BE2C (cell line): Measurements from ENCODE around the gene TAAR8.
A peak's percentile ranks its signal among the peaks of the same experiment; 100 is the strongest.
"Not testable (repeated sequence)": the region's sequence is repeated elsewhere in the genome, so short reads cannot be mapped to it uniquely, and the experiment has no call there.

Experiments
- DNase-seq: peaks from one replicate; pipeline ENCODE4 v3.0.0-alpha.2; 2020
- H3K27me3 ChIP-seq: fragments of 250-450 bp; sonication (Bioruptor Pico); 2 replicates; pipeline ENCODE4 v1.5.1; 2020; ENCODE audit warnings: mild to moderate bottlenecking
- H3K36me3 ChIP-seq: fragments of 250-450 bp; sonication (Bioruptor Pico); 2 replicates; pipeline ENCODE4 v1.5.1; 2020; ENCODE audit warnings: mild to moderate bottlenecking
- H3K4me1 ChIP-seq: fragments of 250-450 bp; sonication (Bioruptor Pico); 2 replicates; pipeline ENCODE4 v1.5.1; 2020
- H3K4me3 ChIP-seq: 2 replicates; pipeline ENCODE4 v1.5.1; 2011; ENCODE audit warnings: low read depth, low read length
- H3K9me3 ChIP-seq: fragments of 250-450 bp; sonication (Bioruptor Pico); 2 replicates; pipeline ENCODE4 v1.5.1; 2020
- TF ChIP-seq, protein P1 (sequence below): IDR thresholded peaks from 2 replicates; pipeline ENCODE4 v1.5.1; 2012; ENCODE audit warnings: mild to moderate bottlenecking, low read depth, low read length

Gene TAAR8

DNA sequence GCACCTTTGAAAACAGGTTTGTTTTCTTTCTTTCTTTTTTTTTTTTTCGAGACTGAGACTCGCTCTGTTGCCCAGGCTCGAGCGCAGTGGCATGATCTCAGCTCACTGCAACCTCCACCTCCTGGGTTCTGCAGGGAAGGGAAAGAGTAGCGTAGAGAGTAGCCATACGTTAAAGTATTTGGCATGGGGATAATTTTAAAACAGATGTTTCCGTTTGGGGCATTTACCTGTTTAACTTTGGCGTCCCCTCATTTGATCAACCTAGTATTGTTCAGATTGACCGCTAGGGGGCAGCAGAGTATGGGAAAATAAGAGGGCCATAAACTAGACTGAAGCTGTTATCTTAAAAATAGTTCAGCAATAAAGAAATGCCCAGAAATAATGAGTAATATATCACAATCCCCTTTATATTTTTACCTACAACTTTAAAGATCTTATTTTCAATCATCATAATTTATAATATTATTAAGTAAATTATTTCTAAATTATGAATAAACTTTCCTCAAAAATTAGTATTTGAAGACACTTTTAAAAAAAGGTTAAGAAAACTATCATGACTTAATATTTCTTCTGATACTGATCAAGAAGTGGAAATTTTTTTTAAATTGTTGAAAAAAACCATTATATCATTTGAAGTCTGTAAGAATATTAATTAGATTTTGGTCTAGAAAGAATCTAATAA is 22.0 kb upstream of the TAAR8 start:
- DNase-seq = peak; percentile 71

DNA sequence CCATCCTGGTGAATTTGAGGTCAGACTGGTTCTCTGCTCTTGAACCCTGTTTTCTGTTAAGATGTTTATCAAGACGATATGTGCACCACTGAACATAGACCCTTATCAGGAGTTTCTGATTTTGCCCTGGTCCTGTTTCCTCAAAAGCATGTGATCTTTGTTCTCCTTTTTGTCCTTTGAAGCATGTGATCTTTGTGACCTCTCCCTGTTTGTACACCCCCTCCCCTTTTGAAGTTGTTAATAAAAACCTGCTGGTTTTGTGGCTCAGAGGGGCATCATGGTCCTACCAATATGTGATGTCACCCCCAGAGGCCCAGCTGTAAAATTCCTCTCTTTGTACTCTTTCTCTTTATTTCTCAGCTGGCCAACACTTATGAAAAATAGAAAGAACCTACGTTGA is 17.9 kb upstream of the TAAR8 start:
- H3K4me1 ChIP-seq, DNase-seq, H3K36me3 ChIP-seq, H3K9me3 ChIP-seq, H3K4me3 ChIP-seq: not testable (repeated sequence)
- H3K27me3 ChIP-seq = peaks cover 27% of the 10 kb centered on the region

More for the DNA sequence above, 22.0 kb upstream of the TAAR8 start:
- no peaks in the 10 kb centered on the region for H3K9me3 ChIP-seq
- H3K4me1 ChIP-seq = no peaks in the 10 kb centered on the region
- TF ChIP-seq, protein P1, sequence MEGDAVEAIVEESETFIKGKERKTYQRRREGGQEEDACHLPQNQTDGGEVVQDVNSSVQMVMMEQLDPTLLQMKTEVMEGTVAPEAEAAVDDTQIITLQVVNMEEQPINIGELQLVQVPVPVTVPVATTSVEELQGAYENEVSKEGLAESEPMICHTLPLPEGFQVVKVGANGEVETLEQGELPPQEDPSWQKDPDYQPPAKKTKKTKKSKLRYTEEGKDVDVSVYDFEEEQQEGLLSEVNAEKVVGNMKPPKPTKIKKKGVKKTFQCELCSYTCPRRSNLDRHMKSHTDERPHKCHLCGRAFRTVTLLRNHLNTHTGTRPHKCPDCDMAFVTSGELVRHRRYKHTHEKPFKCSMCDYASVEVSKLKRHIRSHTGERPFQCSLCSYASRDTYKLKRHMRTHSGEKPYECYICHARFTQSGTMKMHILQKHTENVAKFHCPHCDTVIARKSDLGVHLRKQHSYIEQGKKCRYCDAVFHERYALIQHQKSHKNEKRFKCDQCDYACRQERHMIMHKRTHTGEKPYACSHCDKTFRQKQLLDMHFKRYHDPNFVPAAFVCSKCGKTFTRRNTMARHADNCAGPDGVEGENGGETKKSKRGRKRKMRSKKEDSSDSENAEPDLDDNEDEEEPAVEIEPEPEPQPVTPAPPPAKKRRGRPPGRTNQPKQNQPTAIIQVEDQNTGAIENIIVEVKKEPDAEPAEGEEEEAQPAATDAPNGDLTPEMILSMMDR = peak; percentile 84
- no peak overlapping the region for H3K4me3 ChIP-seq
- no peaks in the 10 kb centered on the region for H3K36me3 ChIP-seq
- H3K27me3 ChIP-seq = peaks cover 14% of the 10 kb centered on the region

DNA sequence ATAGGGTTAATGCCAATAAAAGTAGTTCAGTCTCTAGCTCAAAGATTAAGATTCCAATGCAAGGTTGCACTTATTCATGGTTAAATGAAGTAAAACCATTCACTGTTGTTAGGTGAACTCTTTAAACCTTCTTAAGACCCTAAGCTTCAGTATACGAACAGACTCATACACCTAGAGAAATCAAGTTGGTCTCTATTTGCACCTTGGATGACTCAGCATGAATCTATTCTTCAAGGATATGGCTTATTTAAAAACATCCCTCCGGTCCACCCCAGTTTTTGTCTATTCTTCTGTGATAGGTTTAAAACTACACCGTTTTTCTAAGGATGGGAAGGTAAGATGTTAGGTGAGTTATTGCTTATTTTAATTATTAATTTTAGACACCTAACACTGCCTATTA is 15.3 kb upstream of the TAAR8 start:
- TF ChIP-seq, protein P1 = no peak
- Histone ChIP-seq H3K4me3 (no peak overlapping the region), H3K36me3 (no peaks in the 10 kb centered on the region), H3K27me3 (peaks cover 48% of the 10 kb centered on the region), H3K4me1 (no peaks in the 10 kb centered on the region), H3K9me3 (no peaks in the 10 kb centered on the region)
- DNase-seq = no peak

DNA sequence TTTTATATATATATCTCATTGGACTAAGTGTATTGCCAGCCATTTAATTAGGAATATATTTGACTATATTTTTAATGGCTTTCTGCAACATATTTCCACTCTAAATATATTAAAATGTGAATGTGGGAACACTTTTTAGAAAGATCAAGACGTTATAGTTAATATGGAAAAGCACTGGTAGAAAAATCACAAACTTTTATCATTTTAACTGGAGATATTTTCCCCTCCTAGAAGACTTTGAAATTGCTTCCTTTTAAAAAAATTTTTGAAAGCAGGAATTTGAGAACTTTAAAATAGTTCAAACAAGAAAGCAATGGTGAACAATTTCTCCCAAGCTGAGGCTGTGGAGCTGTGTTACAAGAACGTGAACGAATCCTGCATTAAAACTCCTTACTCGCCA is 14.5 kb upstream of the TAAR8 start, which contains the start of gene TAAR9:
Gene TAAR9 (plus strand): TSS at position 301 of the 400 bp plus-strand sequence. CDS start 13 bp downstream, at position 314.
- TF ChIP-seq, protein P1 = no peak
- peaks cover 53% of the 10 kb centered on the region for H3K27me3 ChIP-seq
- H3K4me3 ChIP-seq = no peak within 1 kb of the TSS
- no peak for DNase-seq
- no peaks in the 10 kb centered on the region for H3K36me3 ChIP-seq
- no peaks in the 10 kb centered on the region for H3K9me3 ChIP-seq
- no peaks in the 10 kb centered on the region for H3K4me1 ChIP-seq

DNA sequence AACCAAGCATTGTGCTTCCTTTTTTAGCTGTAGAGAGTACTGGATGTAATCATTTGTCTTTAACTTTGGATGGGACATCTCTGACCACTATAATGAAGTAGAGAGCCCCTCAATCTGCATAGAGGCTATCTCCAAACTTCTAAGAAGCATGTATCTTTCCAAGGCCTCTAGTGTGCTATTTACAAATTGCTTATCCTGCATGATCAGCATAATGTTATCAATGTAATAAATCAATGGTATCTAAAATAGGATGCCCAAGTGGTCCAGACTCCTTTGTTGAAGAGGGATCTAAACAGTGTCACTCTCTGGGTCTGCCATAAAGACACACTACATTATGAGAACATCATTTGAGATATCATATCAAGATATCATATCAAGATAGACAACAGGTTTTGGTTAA is 7.6 kb upstream of the TAAR8 start:
- no peaks in the 10 kb centered on the region for H3K9me3 ChIP-seq
- TF ChIP-seq, protein P1 = no peak
- H3K36me3 ChIP-seq = no peaks in the 10 kb centered on the region
- DNase-seq = no peak
- no peaks in the 10 kb centered on the region for H3K4me1 ChIP-seq
- H3K27me3 ChIP-seq = peaks cover 31% of the 10 kb centered on the region
- no peak overlapping the region for H3K4me3 ChIP-seq

DNA sequence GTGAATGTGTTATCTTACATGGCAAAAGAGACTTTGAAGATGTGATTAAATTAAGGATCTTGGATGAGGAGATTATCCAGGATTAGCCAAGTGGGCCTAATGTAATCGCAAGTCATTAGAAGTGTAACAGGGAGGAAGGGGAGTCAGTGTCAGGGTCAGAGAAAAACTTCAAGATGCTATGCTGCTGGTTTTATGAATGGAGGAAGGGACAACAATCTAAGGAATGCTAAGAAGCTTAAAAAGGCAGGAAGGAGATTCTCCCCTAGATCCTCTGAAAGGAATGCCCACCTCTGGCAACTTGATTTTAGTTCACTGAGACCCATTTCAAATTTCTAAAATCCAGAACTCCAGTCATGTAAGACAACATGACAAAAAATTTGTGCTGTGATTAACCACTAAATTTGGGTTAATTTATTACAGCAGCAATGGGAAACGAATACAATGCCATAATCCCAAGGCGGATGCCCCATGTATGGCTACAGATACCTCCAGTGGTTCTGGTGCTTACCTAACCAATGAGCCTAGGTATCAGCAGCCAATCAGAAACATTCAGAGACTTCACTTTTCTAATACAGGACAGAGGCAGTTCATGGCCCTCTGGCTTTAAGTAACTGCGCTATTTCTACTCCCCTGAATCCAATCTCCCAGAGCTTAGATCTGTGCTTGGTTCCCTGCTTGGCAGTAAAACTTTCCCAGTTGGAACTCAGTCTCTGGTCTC is 3.6 kb upstream of the TAAR8 start:
- no peak overlapping the region for H3K4me3 ChIP-seq
- H3K36me3 ChIP-seq = no peaks in the 10 kb centered on the region
- H3K9me3 ChIP-seq = no peaks in the 10 kb centered on the region
- peaks cover 15% of the 10 kb centered on the region for H3K27me3 ChIP-seq
- H3K4me1 ChIP-seq = no peaks in the 10 kb centered on the region
- TF ChIP-seq, protein P1 = no peak
- no peak for DNase-seq
